Measurements from ENCODE around the gene LZTR1. TPM values are rescaled to one million over a fixed set of nuclear protein-coding genes. Genes with fewer than 3 reads are reported as not detected.

Gene LZTR1
- total RNA-seq, 1 experiment from 2014 or later, result 40.2 TPM

- DNase-seq (ENCODE audit: low read depth, low spot score), result no peak
- ChIA-PET POLR2A (no interaction called here), CTCF (no interaction called here)
- Histone ChIP-seq H3K9me3 (ENCODE audit: control insufficient read depth, insufficient read depth, low read depth, low read length) (no peaks in the 10 kb centered on the region), H3K27ac (ENCODE audit: low read length) (no peak within 1 kb of the TSS), H3K4me1 (ENCODE audit: control insufficient read depth, insufficient read depth, low read length) (no peaks in the 10 kb centered on the region), H3K36me3 (ENCODE audit: control insufficient read depth, insufficient read depth, low read length) (no peaks in the 10 kb centered on the region), H3K4me3 (ENCODE audit: low read depth in 2 of 2, low read length in 2 of 2) (no peak within 1 kb of the TSS), H3K27me3 (ENCODE audit: control insufficient read depth, insufficient read depth, low read length) (no peaks in the 10 kb centered on the region)
- ATAC-seq, result no peak
- TF ChIP-seq TCF7L2 (IDR thresholded peaks at IDR 0.05; ENCODE audit: low read depth, low read length) (no peak), CTCF (IDR thresholded peaks at IDR 0.05) (no peak), POLR2AphosphoS5 (IDR thresholded peaks at IDR 0.05; ENCODE audit: low read depth, low read length) (no peak), SIN3A (IDR thresholded peaks at IDR 0.05; ENCODE audit: borderline replicate concordance, insufficient read depth, low read depth, low read length) (no peak), REST (IDR thresholded peaks at IDR 0.05; ENCODE audit: insufficient read depth in 1 of 2, low read depth in 2 of 2, low read length in 1 of 2) (no peak)
- intact Hi-C loops (cut with micrococcal nuclease; ENCODE audit: unreplicated experiment) (no loop called here), in situ Hi-C loops (cut with HindIII; ENCODE audit: low pct_unique_long_range_greater_than_20kb, low sequenced_read_pairs) (no loop called here)
- BruUV-seq (replicated peaks), result no TSS peak
Observed at GRCh38 chr22:21032037-21032867, 50.2 kb downstream of the LZTR1 start, which contains the start of gene SLC7A4. Gene SLC7A4, minus strand, starts transcription at chr22:21032561. Its CDS starts 749 bp downstream, at chr22:21031812.

GRCh38 chr22:21032868-21033688, 51.0 kb downstream of the LZTR1 start:
- intact Hi-C loops (cut with micrococcal nuclease; ENCODE audit: unreplicated experiment), result no loop called here
- no TSS peak for BruUV-seq (replicated peaks)

More at GRCh38 chr22:21032868-21033688, 51.0 kb downstream of the LZTR1 start:
- H3K27me3 ChIP-seq (ENCODE audit: control insufficient read depth, insufficient read depth, low read length), result no peaks in the 10 kb centered on the region
- ChIA-PET POLR2A (no interaction called here), CTCF (no interaction called here)
- TF ChIP-seq CTCF (IDR thresholded peaks at IDR 0.05), result no peak
- TF ChIP-seq POLR2AphosphoS5 (IDR thresholded peaks at IDR 0.05; ENCODE audit: low read depth, low read length), result no peak
- TF ChIP-seq REST (IDR thresholded peaks at IDR 0.05; ENCODE audit: insufficient read depth in 1 of 2, low read depth in 2 of 2, low read length in 1 of 2), result no peak
- TF ChIP-seq TCF7L2 (IDR thresholded peaks at IDR 0.05; ENCODE audit: low read depth, low read length), result no peak
- TF ChIP-seq SIN3A (IDR thresholded peaks at IDR 0.05; ENCODE audit: borderline replicate concordance, insufficient read depth, low read depth, low read length), result no peak
- DNase-seq (ENCODE audit: low read depth, low spot score) (no peak), ATAC-seq (no peak)
- no peak overlapping the region for H3K27ac ChIP-seq (ENCODE audit: low read length)
- in situ Hi-C loops (cut with HindIII; ENCODE audit: low pct_unique_long_range_greater_than_20kb, low sequenced_read_pairs), result no loop called here
- no peak overlapping the region for H3K4me3 ChIP-seq (ENCODE audit: low read depth in 2 of 2, low read length in 2 of 2)
- H3K4me1 ChIP-seq (ENCODE audit: control insufficient read depth, insufficient read depth, low read length), result no peaks in the 10 kb centered on the region
- no peaks in the 10 kb centered on the region for H3K9me3 ChIP-seq (ENCODE audit: control insufficient read depth, insufficient read depth, low read depth, low read length)
- H3K36me3 ChIP-seq (ENCODE audit: control insufficient read depth, insufficient read depth, low read length), result no peaks in the 10 kb centered on the region

All from Panc1 (cell line).